GM21423 (cell line): ENCODE measurements around the gene EXD3.

Experiments used
- ATAC-seq: cut with Tn5 transposase; IDR thresholded peaks from one replicate; pipeline ENCODE4 v1.9.1; 2021; ENCODE audit warnings: mild to moderate bottlenecking, moderate library complexity; ENCODE audit not compliant: unreplicated experiment

The EXD3 gene

GRCh38 chr9:137323531-137324331 is 99.2 kb downstream of the EXD3 start:
- no peak for ATAC-seq

DNA sequence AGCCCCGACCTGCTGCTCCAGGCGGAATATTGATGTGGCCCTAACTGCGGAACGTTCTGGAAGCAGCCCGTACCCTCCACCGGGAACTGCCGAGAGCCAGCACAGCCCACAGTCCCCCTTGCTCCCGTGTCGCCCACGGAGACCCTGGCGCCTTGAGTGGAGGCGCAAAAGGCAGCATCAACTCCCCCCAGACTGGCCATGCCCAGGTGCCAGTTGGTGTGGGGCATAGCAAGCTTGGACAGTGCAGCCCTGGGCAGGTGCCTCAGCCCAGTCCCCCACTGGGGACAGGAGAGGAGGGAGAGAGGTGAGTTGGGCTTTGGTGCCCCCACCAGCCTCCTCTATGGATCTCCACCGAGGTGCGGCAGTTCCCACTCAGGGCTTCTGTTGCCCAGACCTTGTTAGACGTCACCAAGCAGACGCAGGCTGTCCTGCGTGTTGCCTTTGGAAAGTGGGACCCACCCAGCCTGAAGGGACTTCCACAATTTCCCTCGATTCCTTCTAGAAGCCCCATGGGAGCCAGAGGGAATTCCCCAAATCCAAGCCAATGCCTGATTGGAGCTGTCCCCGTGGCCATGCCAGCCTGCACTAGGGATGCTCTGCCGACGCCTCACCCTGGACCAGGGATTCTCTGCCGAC is 101.1 kb downstream of the EXD3 start:
- no peak for ATAC-seq

DNA sequence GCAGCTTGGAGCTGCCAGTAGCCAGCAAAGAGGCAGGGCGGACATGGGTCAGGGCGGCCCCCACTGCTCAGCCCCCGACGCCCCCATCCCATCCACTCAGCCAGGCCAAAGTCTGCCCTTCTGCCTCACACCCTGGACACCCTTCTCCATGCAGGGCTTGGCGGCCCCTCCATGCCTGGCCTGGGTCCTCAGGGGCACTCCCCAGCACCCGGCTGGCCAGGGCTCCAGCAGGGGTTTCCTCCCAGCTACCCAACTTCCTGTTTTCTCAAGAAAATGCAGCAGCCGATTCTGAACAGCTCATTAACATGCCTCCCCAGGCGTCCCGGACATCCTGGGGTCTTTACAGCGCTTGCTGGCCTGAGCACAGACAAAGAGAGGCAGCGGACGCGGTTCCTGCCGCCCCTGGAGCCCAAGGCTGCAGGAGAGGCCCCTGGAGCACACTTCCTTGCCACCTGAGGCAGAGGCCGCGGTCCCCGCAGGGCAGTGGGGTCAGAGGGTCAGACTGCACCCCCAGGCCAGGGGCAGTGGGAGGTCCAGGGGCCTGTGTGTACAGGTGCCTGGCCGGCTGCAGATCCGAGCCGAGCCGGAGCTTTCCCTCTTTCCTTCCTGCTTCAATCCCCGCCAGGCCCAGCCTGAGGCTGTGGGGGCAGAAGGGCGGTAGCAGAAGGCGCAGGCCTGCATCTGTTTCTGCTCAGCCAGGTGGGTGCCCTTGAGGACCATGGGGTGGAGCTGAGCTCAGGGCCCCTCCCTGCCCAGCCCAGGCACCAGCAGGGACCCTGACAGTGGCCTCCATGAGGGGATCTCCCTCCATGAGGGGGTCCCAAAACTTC is 102.2 kb downstream of the EXD3 start:
- ATAC-seq: no peak

DNA sequence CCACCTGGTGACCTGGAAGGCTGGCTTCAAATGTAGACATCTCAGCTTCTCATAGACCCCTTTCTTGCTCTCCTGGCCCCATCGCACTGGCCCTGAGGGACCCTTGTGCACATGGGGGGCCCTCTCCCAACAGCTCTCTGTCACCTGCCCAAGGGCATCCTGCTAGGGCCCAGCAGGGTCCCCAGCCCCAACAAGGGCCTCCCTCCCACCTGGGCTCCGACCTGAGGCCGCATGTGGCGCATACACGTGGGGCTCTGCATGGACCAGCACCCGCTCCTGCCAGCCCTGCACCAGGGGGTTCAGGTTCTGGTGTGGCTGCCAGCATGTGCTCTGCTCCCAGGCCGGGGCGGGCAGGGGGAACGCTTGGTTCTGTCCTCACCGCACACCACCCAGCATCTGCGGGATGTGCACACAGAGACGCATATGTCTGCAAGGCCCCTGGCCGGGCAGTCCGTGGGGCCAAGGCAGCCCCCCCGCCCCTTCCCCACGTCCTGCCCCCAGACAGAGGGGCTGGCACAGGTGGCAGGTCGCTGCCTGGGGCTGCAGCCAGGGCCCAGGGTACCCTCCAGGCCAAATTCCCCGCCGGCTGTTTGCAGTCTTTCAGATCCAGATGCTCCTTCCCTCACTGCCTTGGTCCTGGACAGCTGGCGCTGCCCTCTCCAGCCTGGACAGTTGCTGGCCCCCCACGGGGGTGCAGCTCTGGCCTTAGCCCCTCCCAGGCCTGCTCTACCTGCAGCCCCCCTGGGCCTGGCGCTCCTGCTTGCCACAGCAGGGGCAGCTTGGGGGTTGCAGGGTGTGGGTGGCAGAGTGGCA is 103.0 kb downstream of the EXD3 start:
- ATAC-seq: no peak

- ATAC-seq: no peak
Observed at GRCh38 chr9:137319011-137319738, 103.8 kb downstream of the EXD3 start.

GRCh38 chr9:137318602-137319001 is 104.4 kb downstream of the EXD3 start:
- no peak for ATAC-seq

GRCh38 chr9:137317718-137318511 is 105.0 kb downstream of the EXD3 start:
- no peak for ATAC-seq

DNA sequence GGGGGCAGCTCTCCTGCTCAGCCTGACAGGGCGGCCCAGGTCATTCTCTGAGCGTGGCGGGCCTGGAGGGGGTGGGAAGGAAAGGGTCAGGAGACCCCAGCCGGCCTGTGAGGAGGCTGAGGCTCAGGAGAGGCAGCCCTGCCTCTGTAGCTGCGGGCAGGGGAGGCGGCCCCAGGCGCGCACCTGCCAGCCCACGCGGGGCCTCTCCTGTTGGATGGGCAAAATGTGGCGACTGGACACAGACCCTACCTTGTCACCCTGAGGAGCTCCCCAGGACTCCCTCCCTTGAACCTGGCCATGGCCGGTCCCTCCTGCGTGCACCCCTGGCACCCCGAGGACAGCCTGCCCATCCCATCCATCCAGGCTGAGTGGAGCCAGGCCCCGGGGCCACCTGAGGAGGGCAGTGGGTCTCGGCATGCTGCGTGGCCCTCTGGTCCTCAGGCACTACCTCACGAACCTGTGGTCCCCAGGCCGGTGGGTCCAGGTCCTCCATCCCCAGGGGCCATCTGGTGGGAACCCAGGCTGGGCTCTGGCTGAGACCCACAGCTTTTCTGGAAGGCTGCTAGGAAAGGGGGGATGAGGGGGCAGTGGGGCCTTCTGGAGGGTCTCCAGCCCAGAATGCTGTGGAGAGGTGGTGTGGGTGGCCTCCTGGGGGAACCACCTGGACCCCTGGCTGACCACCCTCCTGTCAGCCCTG is 105.8 kb downstream of the EXD3 start:
- ATAC-seq: no peak

- ATAC-seq: no peak
Observed at GRCh38 chr9:137316012-137316981, 106.7 kb downstream of the EXD3 start.

DNA sequence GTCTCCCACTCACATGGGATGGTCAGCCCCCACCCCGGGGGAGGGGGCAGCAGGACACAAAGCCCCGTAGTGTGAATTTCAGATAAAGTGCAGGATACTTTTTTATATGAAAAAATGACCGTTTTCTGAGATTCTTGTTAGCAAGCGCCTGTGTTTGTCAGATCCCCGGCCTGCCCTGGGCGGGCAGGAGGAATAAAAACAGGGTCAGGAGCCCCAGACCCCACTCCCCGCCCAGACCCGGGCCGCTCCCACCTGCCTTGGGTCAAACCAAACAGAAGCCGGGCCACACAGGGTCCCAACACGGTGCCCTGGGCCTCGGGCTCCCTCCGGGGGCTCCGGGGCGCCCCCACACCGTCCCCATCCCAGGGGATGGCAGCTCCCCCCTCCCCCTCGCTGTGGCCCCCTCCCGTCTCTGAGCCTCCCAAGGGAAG is 107.4 kb downstream of the EXD3 start:
- no peak for ATAC-seq

GRCh38 chr9:137314561-137315560 is 108.1 kb downstream of the EXD3 start:
- no peak for ATAC-seq

- ATAC-seq: no peak
Observed at GRCh38 chr9:137313956-137314560, 108.9 kb downstream of the EXD3 start.

GRCh38 chr9:137313326-137313936 is 109.5 kb downstream of the EXD3 start:
- ATAC-seq: no peak

- no peak for ATAC-seq
Observed at GRCh38 chr9:137312852-137313325, 110.1 kb downstream of the EXD3 start.
